ENCODE data around the gene LUM.

LUM gene

DNA sequence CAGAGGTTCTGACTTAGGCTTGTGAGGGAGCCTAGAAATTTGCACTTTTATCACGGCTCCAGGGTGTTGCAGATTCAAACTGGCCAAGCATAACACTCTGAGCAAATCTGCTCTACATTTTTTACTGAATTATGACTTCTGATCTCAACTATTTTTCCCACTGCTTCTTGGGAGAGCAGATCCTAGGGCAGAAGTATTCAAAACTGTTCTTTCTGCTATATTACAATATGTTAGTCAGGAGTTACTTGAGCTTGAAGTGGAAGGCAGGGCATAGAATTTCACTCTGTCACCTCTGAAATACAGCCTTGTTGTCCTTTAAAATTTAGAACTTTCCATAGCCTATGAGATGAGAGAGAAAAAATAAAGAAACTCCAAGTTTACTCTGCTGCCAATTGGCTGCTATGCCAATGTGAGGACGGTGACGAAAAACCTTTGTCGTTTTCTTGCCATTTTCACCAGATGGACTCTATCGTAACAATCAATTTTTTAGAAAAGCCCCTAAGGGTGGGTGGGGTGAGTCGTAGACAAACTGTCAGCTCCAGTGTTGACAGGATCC, 37.1 kb downstream of the LUM start:
- H3K27me3 ChIP-seq (ENCODE audit: control insufficient read depth, insufficient read depth, low read length), result no peaks in the 10 kb centered on the region
- H3K9ac ChIP-seq (ENCODE audit: low read depth, low read length), result no peak overlapping the region
- H3K4me1 ChIP-seq (ENCODE audit: control insufficient read depth, insufficient read depth, low read length), result peaks cover 12% of the 10 kb centered on the region; the same call in 1 of the 2 replicates
- no peaks in the 10 kb centered on the region for H3K36me3 ChIP-seq (ENCODE audit: control insufficient read depth, insufficient read depth, low read length)
- H3K4me3 ChIP-seq (ENCODE audit: low read depth, low read length), result no peak overlapping the region
- no peak overlapping the region for H3K27ac ChIP-seq (ENCODE audit: low read depth, low read length)
- H3K9me3 ChIP-seq (ENCODE audit: control insufficient read depth, insufficient read depth, low read length), result no peaks in the 10 kb centered on the region

DNA sequence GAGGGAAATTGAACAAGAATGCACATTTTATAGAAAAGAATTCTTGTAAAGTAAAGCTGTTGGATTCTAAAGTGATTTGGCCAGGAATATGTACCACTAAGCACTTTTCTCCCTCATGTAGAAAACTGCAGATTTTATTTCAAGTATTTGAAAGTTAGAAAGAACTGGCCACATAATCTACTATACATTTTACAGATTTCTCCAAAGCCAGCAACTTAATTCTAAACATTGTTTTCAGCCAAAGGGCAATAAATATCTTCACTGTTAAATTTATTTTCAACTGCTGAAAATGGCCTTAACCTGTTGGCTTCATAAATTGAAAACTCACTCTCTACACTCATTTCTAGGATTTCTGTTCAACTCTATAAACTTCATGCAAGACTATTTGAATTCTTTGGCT, 37.9 kb downstream of the LUM start:
- Histone ChIP-seq H3K27me3 (ENCODE audit: control insufficient read depth, insufficient read depth, low read length) (no peaks in the 10 kb centered on the region), H3K9ac (ENCODE audit: low read depth, low read length) (no peak overlapping the region), H3K36me3 (ENCODE audit: control insufficient read depth, insufficient read depth, low read length) (no peaks in the 10 kb centered on the region), H3K4me1 (ENCODE audit: control insufficient read depth, insufficient read depth, low read length) (0 out of 2 replicates have a peak, but pooled peaks cover 5% of the 10 kb centered on the region), H3K27ac (ENCODE audit: low read depth, low read length) (no peak overlapping the region), H3K4me3 (ENCODE audit: low read depth, low read length) (no peak overlapping the region), H3K9me3 (ENCODE audit: control insufficient read depth, insufficient read depth, low read length) (no peaks in the 10 kb centered on the region)

DNA sequence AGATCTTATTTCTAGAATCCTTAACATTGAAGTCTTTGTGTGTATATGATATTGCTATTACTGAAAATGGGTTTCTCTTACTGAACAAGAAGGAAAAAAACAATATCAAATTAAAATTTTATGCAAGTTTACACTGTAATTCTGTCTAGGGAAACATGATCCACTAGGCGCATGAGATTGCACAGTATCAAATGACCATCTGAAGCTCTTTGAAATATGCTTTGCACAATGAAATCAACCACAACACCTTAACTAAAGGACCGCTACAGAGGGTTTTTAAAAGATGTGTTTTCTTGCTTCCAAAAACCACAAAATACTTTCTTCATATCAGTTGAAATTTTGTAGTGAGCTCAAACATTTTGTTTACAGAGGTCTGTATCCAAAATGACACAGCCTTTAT, 38.4 kb downstream of the LUM start:
- Histone ChIP-seq H3K27me3 (ENCODE audit: control insufficient read depth, insufficient read depth, low read length) (no peaks in the 10 kb centered on the region), H3K36me3 (ENCODE audit: control insufficient read depth, insufficient read depth, low read length) (no peaks in the 10 kb centered on the region), H3K4me1 (ENCODE audit: control insufficient read depth, insufficient read depth, low read length) (0 out of 2 replicates have a peak, but pooled peaks cover under 1% of the 10 kb centered on the region), H3K9me3 (ENCODE audit: control insufficient read depth, insufficient read depth, low read length) (no peaks in the 10 kb centered on the region), H3K4me3 (ENCODE audit: low read depth, low read length) (no peak overlapping the region), H3K27ac (ENCODE audit: low read depth, low read length) (no peak overlapping the region), H3K9ac (ENCODE audit: low read depth, low read length) (no peak overlapping the region)

DNA sequence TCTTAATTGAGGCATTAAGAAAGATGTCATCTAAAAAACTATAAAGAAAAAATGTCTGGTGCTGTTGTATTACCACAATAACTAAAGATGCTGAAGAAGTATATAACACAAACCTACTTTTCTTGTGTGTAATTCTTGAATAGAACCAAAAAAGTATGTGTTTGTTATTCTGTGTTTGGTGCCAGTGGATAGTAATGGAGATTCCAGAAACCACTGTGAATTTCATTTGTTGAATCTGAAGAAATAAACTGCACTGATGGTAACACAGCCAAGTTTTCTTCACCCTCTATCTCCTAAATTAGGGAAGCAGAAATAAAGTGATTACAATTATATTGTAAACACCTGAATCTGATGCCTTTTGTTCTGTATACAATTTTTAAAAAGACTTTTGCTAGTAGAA, 40.4 kb downstream of the LUM start:
- Histone ChIP-seq H3K9ac (ENCODE audit: low read depth, low read length) (no peak overlapping the region), H3K36me3 (ENCODE audit: control insufficient read depth, insufficient read depth, low read length) (no peaks in the 10 kb centered on the region), H3K27ac (ENCODE audit: low read depth, low read length) (no peak overlapping the region), H3K4me3 (ENCODE audit: low read depth, low read length) (no peak overlapping the region), H3K9me3 (ENCODE audit: control insufficient read depth, insufficient read depth, low read length) (no peaks in the 10 kb centered on the region), H3K4me1 (ENCODE audit: control insufficient read depth, insufficient read depth, low read length) (no peaks in the 10 kb centered on the region), H3K27me3 (ENCODE audit: control insufficient read depth, insufficient read depth, low read length) (no peaks in the 10 kb centered on the region)

DNA sequence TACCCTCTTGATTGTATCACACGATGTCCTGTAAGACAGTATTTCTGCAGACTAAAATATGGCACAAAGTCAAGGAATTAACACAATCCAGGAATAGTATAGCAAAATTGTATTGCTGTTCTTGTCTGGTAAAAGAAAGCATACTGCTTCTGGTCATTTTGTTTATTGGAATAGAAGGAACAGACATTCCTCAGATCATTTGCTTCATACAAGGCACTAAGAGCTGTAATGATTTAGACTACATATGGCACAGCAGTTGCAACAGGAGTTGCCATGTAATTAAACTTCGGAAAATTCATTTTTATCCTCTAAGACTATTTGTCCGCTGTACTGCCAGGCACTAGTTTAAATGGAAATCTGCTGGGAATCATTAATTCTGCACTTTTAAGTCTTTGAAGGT, 45.9 kb downstream of the LUM start:
- H3K9ac ChIP-seq (ENCODE audit: low read depth, low read length), result no peak overlapping the region
- H3K4me3 ChIP-seq (ENCODE audit: low read depth, low read length), result no peak overlapping the region
- no peak overlapping the region for H3K27ac ChIP-seq (ENCODE audit: low read depth, low read length)
- no peaks in the 10 kb centered on the region for H3K9me3 ChIP-seq (ENCODE audit: control insufficient read depth, insufficient read depth, low read length)
- no peaks in the 10 kb centered on the region for H3K27me3 ChIP-seq (ENCODE audit: control insufficient read depth, insufficient read depth, low read length)
- H3K36me3 ChIP-seq (ENCODE audit: control insufficient read depth, insufficient read depth, low read length), result no peaks in the 10 kb centered on the region
- no peaks in the 10 kb centered on the region for H3K4me1 ChIP-seq (ENCODE audit: control insufficient read depth, insufficient read depth, low read length)

DNA sequence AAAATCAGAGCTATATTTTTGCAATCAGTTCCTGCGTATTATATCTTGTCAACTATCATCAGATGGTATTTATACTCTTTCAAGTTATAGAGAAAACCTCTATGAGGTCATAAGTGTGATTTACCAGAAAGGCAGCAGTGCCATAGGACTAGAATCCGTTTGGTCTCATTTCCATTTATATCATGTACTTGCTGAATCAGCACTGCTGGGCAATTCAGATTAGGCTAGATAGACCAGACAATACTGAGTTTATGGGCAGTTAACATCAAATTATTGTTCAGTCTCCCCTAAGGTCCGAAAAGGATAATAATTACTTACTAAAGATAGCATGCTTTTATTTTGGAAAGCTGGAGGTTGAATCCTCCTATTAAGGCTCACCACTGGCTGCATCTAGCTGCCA, 46.7 kb downstream of the LUM start:
- H3K9ac ChIP-seq (ENCODE audit: low read depth, low read length), result no peak overlapping the region
- no peaks in the 10 kb centered on the region for H3K27me3 ChIP-seq (ENCODE audit: control insufficient read depth, insufficient read depth, low read length)
- H3K9me3 ChIP-seq (ENCODE audit: control insufficient read depth, insufficient read depth, low read length), result no peaks in the 10 kb centered on the region
- no peak overlapping the region for H3K4me3 ChIP-seq (ENCODE audit: low read depth, low read length)
- no peak overlapping the region for H3K27ac ChIP-seq (ENCODE audit: low read depth, low read length)
- H3K4me1 ChIP-seq (ENCODE audit: control insufficient read depth, insufficient read depth, low read length), result no peaks in the 10 kb centered on the region
- no peaks in the 10 kb centered on the region for H3K36me3 ChIP-seq (ENCODE audit: control insufficient read depth, insufficient read depth, low read length)

DNA sequence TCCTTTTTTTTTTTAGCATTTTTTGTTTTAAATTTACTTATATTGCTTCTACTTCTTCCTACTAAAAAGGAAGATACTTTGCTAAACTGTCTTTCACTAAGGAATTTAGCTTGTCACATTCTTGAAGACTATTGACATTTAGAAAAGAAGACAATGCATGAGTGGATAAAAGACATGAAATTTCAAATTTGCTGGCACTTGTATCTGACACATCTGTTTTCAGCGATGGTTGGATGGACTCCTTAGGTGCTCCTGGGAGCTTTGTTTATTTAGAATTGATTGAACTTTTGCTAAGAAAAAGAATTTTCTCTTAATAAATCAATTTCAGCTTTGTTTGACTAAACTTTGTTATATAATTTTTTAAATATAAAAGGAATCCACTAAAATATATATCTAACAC, 50.2 kb downstream of the LUM start:
- no peak overlapping the region for H3K4me3 ChIP-seq (ENCODE audit: low read depth, low read length)
- H3K9ac ChIP-seq (ENCODE audit: low read depth, low read length), result no peak overlapping the region
- H3K9me3 ChIP-seq (ENCODE audit: control insufficient read depth, insufficient read depth, low read length), result no peaks in the 10 kb centered on the region
- H3K27me3 ChIP-seq (ENCODE audit: control insufficient read depth, insufficient read depth, low read length), result no peaks in the 10 kb centered on the region
- H3K36me3 ChIP-seq (ENCODE audit: control insufficient read depth, insufficient read depth, low read length), result no peaks in the 10 kb centered on the region
- H3K27ac ChIP-seq (ENCODE audit: low read depth, low read length), result no peak overlapping the region
- no peaks in the 10 kb centered on the region for H3K4me1 ChIP-seq (ENCODE audit: control insufficient read depth, insufficient read depth, low read length)

DNA sequence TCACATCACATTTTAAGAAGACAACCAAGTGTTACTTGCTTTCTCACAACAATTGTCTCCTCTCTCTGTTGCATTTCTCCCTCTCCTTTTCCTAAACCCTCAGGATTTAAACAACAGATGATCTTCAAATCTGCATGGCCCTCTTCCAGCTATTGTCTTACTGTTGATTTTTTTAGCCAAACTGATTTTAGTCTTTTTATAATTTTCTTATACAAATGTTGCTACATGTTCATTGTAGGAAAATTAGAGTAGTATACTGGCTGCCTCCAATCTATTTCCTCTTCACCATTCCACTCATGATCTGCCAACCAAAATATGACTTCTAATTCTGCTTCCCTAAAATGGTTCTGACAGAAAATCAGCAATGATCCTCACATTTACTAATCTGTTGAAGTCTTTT, 52.1 kb downstream of the LUM start:
- Histone ChIP-seq H3K27ac (ENCODE audit: low read depth, low read length) (no peak overlapping the region), H3K9ac (ENCODE audit: low read depth, low read length) (no peak overlapping the region), H3K27me3 (ENCODE audit: control insufficient read depth, insufficient read depth, low read length) (no peaks in the 10 kb centered on the region), H3K9me3 (ENCODE audit: control insufficient read depth, insufficient read depth, low read length) (no peaks in the 10 kb centered on the region), H3K36me3 (ENCODE audit: control insufficient read depth, insufficient read depth, low read length) (no peaks in the 10 kb centered on the region), H3K4me3 (ENCODE audit: low read depth, low read length) (no peak overlapping the region), H3K4me1 (ENCODE audit: control insufficient read depth, insufficient read depth, low read length) (no peaks in the 10 kb centered on the region)

DNA sequence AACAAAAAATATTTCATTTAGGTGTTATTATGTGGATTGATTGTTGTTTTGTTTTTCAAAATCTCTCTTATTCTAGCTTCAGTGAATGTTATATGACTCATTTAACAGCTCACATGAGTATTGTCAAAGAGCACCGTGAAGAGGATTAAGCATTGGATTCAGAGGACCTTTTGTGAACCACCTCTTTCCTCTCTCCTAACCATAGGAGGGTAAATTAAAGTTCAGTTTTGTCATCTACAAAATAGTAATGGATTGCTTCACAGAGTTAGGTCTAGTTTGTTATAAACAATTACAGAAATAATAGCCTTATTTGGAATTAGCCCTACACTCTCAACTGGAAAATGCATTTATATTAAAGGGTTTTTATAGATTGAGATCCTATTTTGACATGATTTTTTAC, 52.5 kb downstream of the LUM start:
- Histone ChIP-seq H3K27ac (ENCODE audit: low read depth, low read length) (no peak overlapping the region), H3K9ac (ENCODE audit: low read depth, low read length) (no peak overlapping the region), H3K9me3 (ENCODE audit: control insufficient read depth, insufficient read depth, low read length) (no peaks in the 10 kb centered on the region), H3K27me3 (ENCODE audit: control insufficient read depth, insufficient read depth, low read length) (no peaks in the 10 kb centered on the region), H3K4me3 (ENCODE audit: low read depth, low read length) (no peak overlapping the region), H3K36me3 (ENCODE audit: control insufficient read depth, insufficient read depth, low read length) (no peaks in the 10 kb centered on the region), H3K4me1 (ENCODE audit: control insufficient read depth, insufficient read depth, low read length) (no peaks in the 10 kb centered on the region)

DNA sequence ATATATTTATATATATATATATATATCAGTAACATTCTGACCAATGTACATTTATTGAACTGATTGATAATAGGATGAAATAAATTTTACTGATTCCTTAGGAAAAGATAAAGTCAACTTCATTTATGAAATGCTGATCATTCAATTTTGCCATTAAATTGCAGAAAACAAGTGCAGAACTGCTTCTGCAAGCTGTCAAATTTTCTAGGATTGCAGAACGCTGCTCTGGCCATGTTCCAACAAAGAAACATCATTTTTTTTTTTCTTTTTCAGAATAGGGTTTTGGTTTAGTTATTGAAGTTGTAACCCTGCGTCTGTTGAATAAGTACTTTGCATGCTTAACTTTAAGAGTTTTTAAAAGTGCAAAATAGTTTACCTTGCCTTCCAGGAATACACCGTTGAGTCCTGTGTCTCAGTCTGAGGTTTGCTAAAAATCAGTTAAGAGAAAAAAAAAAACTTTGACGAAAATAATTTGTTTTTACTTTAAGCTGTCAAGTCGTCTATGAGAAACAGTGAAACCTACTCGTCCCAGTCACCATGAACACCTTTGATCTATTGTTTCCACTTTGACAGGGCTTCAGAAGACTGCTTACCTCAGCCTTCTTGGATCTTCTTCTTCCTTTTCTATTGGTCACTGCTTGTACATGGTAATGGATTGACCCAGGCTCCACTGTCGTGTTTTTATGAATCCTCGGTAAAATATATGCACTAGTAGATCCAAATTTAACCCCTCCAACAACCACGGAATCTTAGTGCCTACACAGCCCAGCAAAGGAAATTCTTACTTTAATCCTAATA, 53.7 kb downstream of the LUM start, which contains the start of gene KERA:
TSS of gene KERA (minus strand) at position 657 of the 798 bp plus-strand sequence. CDS start 1,743 bp downstream, outside the sequence.
- H3K4me1 ChIP-seq (ENCODE audit: control insufficient read depth, insufficient read depth, low read length), result no peaks in the 10 kb centered on the region
- no peak within 1 kb of the TSS for H3K27ac ChIP-seq (ENCODE audit: low read depth, low read length)
- no peak within 1 kb of the TSS for H3K9ac ChIP-seq (ENCODE audit: low read depth, low read length)
- no peaks in the 10 kb centered on the region for H3K9me3 ChIP-seq (ENCODE audit: control insufficient read depth, insufficient read depth, low read length)
- no peaks in the 10 kb centered on the region for H3K27me3 ChIP-seq (ENCODE audit: control insufficient read depth, insufficient read depth, low read length)
- H3K4me3 ChIP-seq (ENCODE audit: low read depth, low read length), result no peak within 1 kb of the TSS
- no peaks in the 10 kb centered on the region for H3K36me3 ChIP-seq (ENCODE audit: control insufficient read depth, insufficient read depth, low read length)

DNA sequence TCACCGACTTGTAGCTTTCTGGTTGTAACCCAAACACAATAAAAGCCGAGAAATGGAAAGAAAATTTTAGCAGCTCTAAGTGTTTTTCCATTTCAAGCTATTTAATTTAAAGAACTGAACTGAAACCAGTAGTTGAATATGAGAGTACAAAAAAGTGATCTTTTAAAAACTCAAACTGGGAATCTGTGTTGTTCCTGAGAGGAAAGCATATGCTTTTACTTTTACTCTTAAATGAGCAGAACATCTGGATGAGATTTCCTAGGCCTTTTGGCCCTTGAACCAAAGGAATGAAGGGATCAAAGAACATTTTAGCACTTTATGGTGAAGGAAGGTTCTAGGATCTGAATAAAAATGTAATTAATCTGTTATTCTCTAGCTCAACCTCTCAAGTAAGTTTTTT, 54.8 kb downstream of the LUM start:
- no peak overlapping the region for H3K27ac ChIP-seq (ENCODE audit: low read depth, low read length)
- H3K36me3 ChIP-seq (ENCODE audit: control insufficient read depth, insufficient read depth, low read length), result no peaks in the 10 kb centered on the region
- H3K9ac ChIP-seq (ENCODE audit: low read depth, low read length), result no peak overlapping the region
- no peaks in the 10 kb centered on the region for H3K27me3 ChIP-seq (ENCODE audit: control insufficient read depth, insufficient read depth, low read length)
- H3K4me1 ChIP-seq (ENCODE audit: control insufficient read depth, insufficient read depth, low read length), result no peaks in the 10 kb centered on the region
- no peak overlapping the region for H3K4me3 ChIP-seq (ENCODE audit: low read depth, low read length)
- H3K9me3 ChIP-seq (ENCODE audit: control insufficient read depth, insufficient read depth, low read length), result no peaks in the 10 kb centered on the region

Measured in HUES48 (cell line).